Activated naive CD4-positive, alpha-beta T cell treated with anti-CD3 and anti-CD28 coated beads, Interleukin-2, amount 10 ng/mL, durations not matched to agents 7 days and 5 days (primary cell): ENCODE data around the gene KRT76.

ENCODE experiments used
- CTCF ChIA-PET: fragments of 350-600 bp; sonication (Branson Sonifier 250); formaldehyde crosslinking; loops from one replicate; lab custom pipeline; 2021; ENCODE audit warnings: antibody characterized with exemption; lab: Charles Lee
- DNase-seq: peaks from one replicate; pipeline ENCODE4 v3.0.0-alpha.2; 2020
- H3K27ac Mint-ChIP-seq: one replicate; pipeline ENCODE4 v1.8.0; 2021; ENCODE audit warnings: mild to moderate bottlenecking, moderate library complexity, mixed read lengths
- H3K27me3 Mint-ChIP-seq: one replicate; pipeline ENCODE4 v1.8.0; 2021; ENCODE audit warnings: mild to moderate bottlenecking, mixed read lengths
- H3K36me3 Mint-ChIP-seq: one replicate; pipeline ENCODE4 v1.8.0; 2021; ENCODE audit warnings: mixed read lengths
- H3K4me1 Mint-ChIP-seq: one replicate; pipeline ENCODE4 v1.8.0; 2021; ENCODE audit warnings: mixed read lengths
- H3K4me3 Mint-ChIP-seq: one replicate; pipeline ENCODE4 v1.8.0; 2021; ENCODE audit warnings: mild to moderate bottlenecking, moderate library complexity, mixed read lengths
- H3K9me3 Mint-ChIP-seq: one replicate; pipeline ENCODE4 v1.8.0; 2021; ENCODE audit warnings: mixed read lengths

Gene KRT76

GRCh38 chr12:52807544-52808470 is 30.7 kb upstream of the KRT76 start:
- Mint-ChIP-seq H3K36me3 (no peaks in the 10 kb centered on the region), H3K9me3 (no peaks in the 10 kb centered on the region), H3K27ac (no peak overlapping the region), H3K4me1 (no peaks in the 10 kb centered on the region), H3K4me3 (no peak overlapping the region), H3K27me3 (peaks cover 18% of the 10 kb centered on the region)
- no peak for DNase-seq
- CTCF ChIA-PET = no interaction called here

GRCh38 chr12:52806821-52807543 is 29.8 kb upstream of the KRT76 start:
- Mint-ChIP-seq H3K4me1 (no peaks in the 10 kb centered on the region), H3K4me3 (no peak overlapping the region), H3K9me3 (no peaks in the 10 kb centered on the region), H3K27ac (no peak overlapping the region), H3K27me3 (peaks cover 23% of the 10 kb centered on the region), H3K36me3 (no peaks in the 10 kb centered on the region)
- no peak for DNase-seq
- CTCF ChIA-PET = no interaction called here

GRCh38 chr12:52806169-52806811 is 29.1 kb upstream of the KRT76 start:
- no peak overlapping the region for H3K4me3 Mint-ChIP-seq
- H3K9me3 Mint-ChIP-seq = no peaks in the 10 kb centered on the region
- no peaks in the 10 kb centered on the region for H3K4me1 Mint-ChIP-seq
- CTCF ChIA-PET = no interaction called here
- no peak overlapping the region for H3K27ac Mint-ChIP-seq
- peaks cover 23% of the 10 kb centered on the region for H3K27me3 Mint-ChIP-seq
- DNase-seq = no peak
- no peaks in the 10 kb centered on the region for H3K36me3 Mint-ChIP-seq

- CTCF ChIA-PET = interaction anchor here (0.7 kb wide), 1 partner anchor 34 kb away, joined by 4 read pairs; no protein-coding TSS in a partner anchor
- Mint-ChIP-seq H3K4me1 (no peaks in the 10 kb centered on the region), H3K27ac (no peak overlapping the region), H3K9me3 (no peaks in the 10 kb centered on the region), H3K36me3 (no peaks in the 10 kb centered on the region), H3K27me3 (peaks cover 23% of the 10 kb centered on the region), H3K4me3 (no peak overlapping the region)
- no peak for DNase-seq
Observed at GRCh38 chr12:52805739-52806138, 28.6 kb upstream of the KRT76 start.

- no peaks in the 10 kb centered on the region for H3K4me1 Mint-ChIP-seq
- CTCF ChIA-PET = interaction anchor here (0.7 kb wide), 1 partner anchor 33 kb away, joined by 4 read pairs; no protein-coding TSS in a partner anchor
- H3K36me3 Mint-ChIP-seq = no peaks in the 10 kb centered on the region
Observed at GRCh38 chr12:52805000-52805399, 27.9 kb upstream of the KRT76 start.

GRCh38 chr12:52802442-52802841 is 25.3 kb upstream of the KRT76 start:
- CTCF ChIA-PET = interaction anchor here (0.6 kb wide), 1 partner anchor 178 kb away, joined by 4 read pairs; no protein-coding TSS in a partner anchor
- Mint-ChIP-seq H3K27ac (no peak overlapping the region), H3K27me3 (peaks cover 21% of the 10 kb centered on the region), H3K9me3 (no peaks in the 10 kb centered on the region), H3K4me1 (no peaks in the 10 kb centered on the region), H3K4me3 (no peak overlapping the region), H3K36me3 (no peaks in the 10 kb centered on the region)
- no peak for DNase-seq

More at GRCh38 chr12:52805000-52805399, 27.9 kb upstream of the KRT76 start:
- no peak overlapping the region for H3K4me3 Mint-ChIP-seq
- peaks cover 23% of the 10 kb centered on the region for H3K27me3 Mint-ChIP-seq
- no peak for DNase-seq
- no peak overlapping the region for H3K27ac Mint-ChIP-seq
- H3K9me3 Mint-ChIP-seq = no peaks in the 10 kb centered on the region

GRCh38 chr12:52801773-52802172 is 24.6 kb upstream of the KRT76 start:
- Mint-ChIP-seq H3K9me3 (no peaks in the 10 kb centered on the region), H3K4me3 (no peak overlapping the region), H3K4me1 (no peaks in the 10 kb centered on the region), H3K27ac (no peak overlapping the region), H3K36me3 (no peaks in the 10 kb centered on the region), H3K27me3 (peaks cover 15% of the 10 kb centered on the region)
- CTCF ChIA-PET = interaction anchor here (0.6 kb wide), 1 partner anchor 178 kb away, joined by 4 read pairs; no protein-coding TSS in a partner anchor
- DNase-seq = no peak

- Mint-ChIP-seq H3K4me1 (no peaks in the 10 kb centered on the region), H3K9me3 (no peaks in the 10 kb centered on the region), H3K27me3 (peaks cover 15% of the 10 kb centered on the region), H3K27ac (no peak overlapping the region), H3K36me3 (no peaks in the 10 kb centered on the region), H3K4me3 (no peak overlapping the region)
- DNase-seq = no peak
- CTCF ChIA-PET = interaction anchor here (0.6 to 0.7 kb wide), 3 partner anchors 11 to 89 kb away, joined by 3 to 4 read pairs (median 3); no protein-coding TSS in a partner anchor
Observed at GRCh38 chr12:52800259-52800917, 23.2 kb upstream of the KRT76 start.

GRCh38 chr12:52799505-52800211 is 22.5 kb upstream of the KRT76 start:
- Mint-ChIP-seq H3K9me3 (no peaks in the 10 kb centered on the region), H3K36me3 (no peaks in the 10 kb centered on the region), H3K27me3 (peaks cover 11% of the 10 kb centered on the region), H3K4me1 (no peaks in the 10 kb centered on the region), H3K4me3 (no peak overlapping the region), H3K27ac (no peak overlapping the region)
- DNase-seq = no peak
- CTCF ChIA-PET = interaction anchor here (0.7 kb wide), 1 partner anchor 90 kb away, joined by 3 read pairs; no protein-coding TSS in a partner anchor

GRCh38 chr12:52798671-52799504 is 21.7 kb upstream of the KRT76 start:
- no peaks in the 10 kb centered on the region for H3K9me3 Mint-ChIP-seq
- peaks cover 8% of the 10 kb centered on the region for H3K27me3 Mint-ChIP-seq
- no peaks in the 10 kb centered on the region for H3K4me1 Mint-ChIP-seq
- H3K36me3 Mint-ChIP-seq = no peaks in the 10 kb centered on the region
- H3K27ac Mint-ChIP-seq = no peak overlapping the region
- no peak overlapping the region for H3K4me3 Mint-ChIP-seq
- no peak for DNase-seq
- CTCF ChIA-PET = no interaction called here

- Mint-ChIP-seq H3K36me3 (no peaks in the 10 kb centered on the region), H3K4me1 (no peaks in the 10 kb centered on the region), H3K9me3 (no peaks in the 10 kb centered on the region), H3K27me3 (peaks cover 9% of the 10 kb centered on the region), H3K27ac (no peak overlapping the region), H3K4me3 (no peak overlapping the region)
- DNase-seq = no peak
- CTCF ChIA-PET = interaction anchor here (1.4 kb wide), 1 partner anchor 12 kb away, joined by 3 read pairs; no protein-coding TSS in a partner anchor
Observed at GRCh38 chr12:52798003-52798670, 21.0 kb upstream of the KRT76 start.

- Mint-ChIP-seq H3K4me1 (no peaks in the 10 kb centered on the region), H3K27me3 (peaks cover 11% of the 10 kb centered on the region), H3K9me3 (no peaks in the 10 kb centered on the region), H3K36me3 (no peaks in the 10 kb centered on the region), H3K4me3 (no peak overlapping the region), H3K27ac (no peak overlapping the region)
- no peak for DNase-seq
- CTCF ChIA-PET = interaction anchor here (1.4 kb wide), 1 partner anchor 13 kb away, joined by 3 read pairs; no protein-coding TSS in a partner anchor
Observed at GRCh38 chr12:52797529-52797894, 20.4 kb upstream of the KRT76 start.
